GM13977 (cell line): Measurements from ENCODE around the gene TMPRSS15.

Source experiments
- DNase-seq: peaks from one replicate; pipeline ENCODE4 v3.0.0; 2012; ENCODE audit warnings: low spot score
- CTCF ChIP-seq: IDR thresholded peaks from 2 replicates; pipeline ENCODE4 v1.5.1; 2012; ENCODE audit warnings: mild to moderate bottlenecking, control low read depth; ENCODE audit not compliant: insufficient read depth; ENCODE audit errors: extremely low read depth, missing control alignments
- in situ Hi-C: fragments of 300-500 bp; cut with MboI; formaldehyde crosslinking; loops from one replicate; pipeline ENCODE4 v1.12.0; 2022; ENCODE audit warnings: low sequenced_read_pairs, low pct_unique_long_range_greater_than_20kb, mixed read lengths, inconsistent platforms; ENCODE audit not compliant: unreplicated experiment

TMPRSS15 gene

GRCh38 chr21:18298228-18298627 lies 105.4 kb downstream of the TMPRSS15 start:
- DNase-seq, result no peak
- no peak for TF ChIP-seq CTCF
- in situ Hi-C loops, result no loop called here

- in situ Hi-C loops, result no loop called here
- DNase-seq, result no peak
- TF ChIP-seq CTCF, result no peak
These were observed 109.5 kb downstream of the TMPRSS15 start for GRCh38 chr21:18294100-18294499.

GRCh38 chr21:18289876-18290275 lies 113.7 kb downstream of the TMPRSS15 start:
- in situ Hi-C loops, result no loop called here
- no peak for DNase-seq
- TF ChIP-seq CTCF, result no peak

GRCh38 chr21:18285379-18285778 lies 118.2 kb downstream of the TMPRSS15 start:
- in situ Hi-C loops, result no loop called here
- no peak for DNase-seq
- no peak for TF ChIP-seq CTCF

GRCh38 chr21:18275781-18276180 lies 127.8 kb downstream of the TMPRSS15 start:
- TF ChIP-seq CTCF, result no peak
- in situ Hi-C loops, result no loop called here
- DNase-seq, result no peak

- TF ChIP-seq CTCF, result no peak
- DNase-seq, result no peak
- in situ Hi-C loops, result no loop called here
These were observed 129.2 kb downstream of the TMPRSS15 start for GRCh38 chr21:18274370-18274769.

GRCh38 chr21:18273400-18273799 lies 130.2 kb downstream of the TMPRSS15 start:
- in situ Hi-C loops, result no loop called here
- DNase-seq, result no peak

More at GRCh38 chr21:18273400-18273799, 130.2 kb downstream of the TMPRSS15 start:
- no peak for TF ChIP-seq CTCF
